ENCODE measurements around the gene SLC12A7. TPM values are rescaled to one million over a fixed set of nuclear protein-coding genes. Genes with fewer than 3 reads are reported as not detected.
"Not testable (repeated sequence)": the region's sequence is repeated elsewhere in the genome, so short reads cannot be mapped to it uniquely, and the experiment has no call there.

The SLC12A7 gene
- polyA plus RNA-seq, 1 donor: 76.6 TPM

GRCh38 chr5:1003296-1003937 is 108.4 kb downstream of the SLC12A7 start:
- peak in 1 of 2 donors; percentile 80 for DNase-seq
- Histone ChIP-seq H3K27ac (ENCODE audit: low read length) (peak overlapping the region; percentile 8), H3K9me3 (ENCODE audit: control insufficient read depth, low read depth, low read length) (peaks cover 5% of the 10 kb centered on the region), H3K27me3 (ENCODE audit: control insufficient read depth, insufficient read depth, low read length) (peaks cover 5% of the 10 kb centered on the region), H3K4me3 (ENCODE audit: low read length) (no peak overlapping the region), H3K4me1 (ENCODE audit: control insufficient read depth, insufficient read depth, low read length) (peaks cover 26% of the 10 kb centered on the region), H3K36me3 (ENCODE audit: control insufficient read depth, insufficient read depth, low read length) (no peaks in the 10 kb centered on the region)
- no CpG with 5 or more reads among the region's 21 CpGs for WGBS (ENCODE audit: insufficient coverage, low lambda C conversion rate)

GRCh38 chr5:1002836-1003235 is 109.0 kb downstream of the SLC12A7 start:
- no peak for DNase-seq
- no peak overlapping the region for H3K4me3 ChIP-seq (ENCODE audit: low read length)
- H3K4me1 ChIP-seq (ENCODE audit: control insufficient read depth, insufficient read depth, low read length): peaks cover 21% of the 10 kb centered on the region
- H3K9me3 ChIP-seq (ENCODE audit: control insufficient read depth, low read depth, low read length): peaks cover 5% of the 10 kb centered on the region
- no CpG with 5 or more reads among the region's 13 CpGs for WGBS (ENCODE audit: insufficient coverage, low lambda C conversion rate)
- H3K27ac ChIP-seq (ENCODE audit: low read length): no peak overlapping the region
- no peaks in the 10 kb centered on the region for H3K36me3 ChIP-seq (ENCODE audit: control insufficient read depth, insufficient read depth, low read length)
- peaks cover 4% of the 10 kb centered on the region for H3K27me3 ChIP-seq (ENCODE audit: control insufficient read depth, insufficient read depth, low read length)

- Histone ChIP-seq H3K36me3 (ENCODE audit: control insufficient read depth, insufficient read depth, low read length) (no peaks in the 10 kb centered on the region), H3K27me3 (ENCODE audit: control insufficient read depth, insufficient read depth, low read length) (peaks cover 4% of the 10 kb centered on the region), H3K27ac (ENCODE audit: low read length) (no peak overlapping the region), H3K4me1 (ENCODE audit: control insufficient read depth, insufficient read depth, low read length) (peaks cover 22% of the 10 kb centered on the region), H3K9me3 (ENCODE audit: control insufficient read depth, low read depth, low read length) (peaks cover 3% of the 10 kb centered on the region), H3K4me3 (ENCODE audit: low read length) (no peak overlapping the region)
- no peak for DNase-seq
- WGBS (ENCODE audit: insufficient coverage, low lambda C conversion rate): no CpG with 5 or more reads among the region's 4 CpGs
These were observed 109.7 kb downstream of the SLC12A7 start for GRCh38 chr5:1002271-1002546.

- Histone ChIP-seq H3K27me3 (ENCODE audit: control insufficient read depth, insufficient read depth, low read length) (peaks cover 4% of the 10 kb centered on the region), H3K4me3 (ENCODE audit: low read length) (no peak overlapping the region), H3K4me1 (ENCODE audit: control insufficient read depth, insufficient read depth, low read length) (peaks cover 27% of the 10 kb centered on the region), H3K36me3 (ENCODE audit: control insufficient read depth, insufficient read depth, low read length) (no peaks in the 10 kb centered on the region), H3K9me3 (ENCODE audit: control insufficient read depth, low read depth, low read length) (peaks cover 3% of the 10 kb centered on the region), H3K27ac (ENCODE audit: low read length) (no peak overlapping the region)
- DNase-seq: no peak
- WGBS (ENCODE audit: insufficient coverage, low lambda C conversion rate): no CpG with 5 or more reads among the region's 19 CpGs
These were observed 110.2 kb downstream of the SLC12A7 start for GRCh38 chr5:1001406-1002270.

GRCh38 chr5:1000831-1001230 is 111.0 kb downstream of the SLC12A7 start:
- not testable (repeated sequence) for H3K27me3 ChIP-seq (ENCODE audit: control insufficient read depth, insufficient read depth, low read length); H3K4me3 ChIP-seq (ENCODE audit: low read length); H3K9me3 ChIP-seq (ENCODE audit: control insufficient read depth, low read depth, low read length); DNase-seq; H3K27ac ChIP-seq (ENCODE audit: low read length); H3K36me3 ChIP-seq (ENCODE audit: control insufficient read depth, insufficient read depth, low read length)
- no CpG with 5 or more reads among the region's 11 CpGs for WGBS (ENCODE audit: insufficient coverage, low lambda C conversion rate)
- H3K4me1 ChIP-seq (ENCODE audit: control insufficient read depth, insufficient read depth, low read length): peaks cover 29% of the 10 kb centered on the region

Other genes starting within 250 kb of the SLC12A7 start
- gene BRD9, start 219.3 kb downstream of the SLC12A7 start, polyA plus RNA-seq: 36.2 TPM
- gene TRIP13, start 219.2 kb downstream of the SLC12A7 start, polyA plus RNA-seq: 8.3 TPM
- 15.2 TPM for gene NKD2, start 103.3 kb downstream of the SLC12A7 start, polyA plus RNA-seq
- gene SLC6A19, start 89.5 kb upstream of the SLC12A7 start, polyA plus RNA-seq: 295 TPM
- 0.03 TPM for gene SLC6A18, start 113.3 kb upstream of the SLC12A7 start, polyA plus RNA-seq
- 4.0 TPM for gene TERT, start 183.0 kb upstream of the SLC12A7 start, polyA plus RNA-seq
- gene CLPTM1L, start 233.0 kb upstream of the SLC12A7 start, polyA plus RNA-seq: 87.4 TPM